Nasal cavity respiratory epithelium epithelial cell of viscerocranial mucosa (primary cell): Measurements from ENCODE around the gene HECTD4. TPM values are rescaled to one million over a fixed set of nuclear protein-coding genes. Genes with fewer than 3 reads are reported as not detected.

Experiments used
- total RNA-seq: library from RNA; depleted of rRNA; stranded (reverse); fragments of >200 nt; gene quantifications from 2 replicates; pipeline ENCODE4 v1.2.3, GENCODE V29; 2014

The HECTD4 gene, protein sequence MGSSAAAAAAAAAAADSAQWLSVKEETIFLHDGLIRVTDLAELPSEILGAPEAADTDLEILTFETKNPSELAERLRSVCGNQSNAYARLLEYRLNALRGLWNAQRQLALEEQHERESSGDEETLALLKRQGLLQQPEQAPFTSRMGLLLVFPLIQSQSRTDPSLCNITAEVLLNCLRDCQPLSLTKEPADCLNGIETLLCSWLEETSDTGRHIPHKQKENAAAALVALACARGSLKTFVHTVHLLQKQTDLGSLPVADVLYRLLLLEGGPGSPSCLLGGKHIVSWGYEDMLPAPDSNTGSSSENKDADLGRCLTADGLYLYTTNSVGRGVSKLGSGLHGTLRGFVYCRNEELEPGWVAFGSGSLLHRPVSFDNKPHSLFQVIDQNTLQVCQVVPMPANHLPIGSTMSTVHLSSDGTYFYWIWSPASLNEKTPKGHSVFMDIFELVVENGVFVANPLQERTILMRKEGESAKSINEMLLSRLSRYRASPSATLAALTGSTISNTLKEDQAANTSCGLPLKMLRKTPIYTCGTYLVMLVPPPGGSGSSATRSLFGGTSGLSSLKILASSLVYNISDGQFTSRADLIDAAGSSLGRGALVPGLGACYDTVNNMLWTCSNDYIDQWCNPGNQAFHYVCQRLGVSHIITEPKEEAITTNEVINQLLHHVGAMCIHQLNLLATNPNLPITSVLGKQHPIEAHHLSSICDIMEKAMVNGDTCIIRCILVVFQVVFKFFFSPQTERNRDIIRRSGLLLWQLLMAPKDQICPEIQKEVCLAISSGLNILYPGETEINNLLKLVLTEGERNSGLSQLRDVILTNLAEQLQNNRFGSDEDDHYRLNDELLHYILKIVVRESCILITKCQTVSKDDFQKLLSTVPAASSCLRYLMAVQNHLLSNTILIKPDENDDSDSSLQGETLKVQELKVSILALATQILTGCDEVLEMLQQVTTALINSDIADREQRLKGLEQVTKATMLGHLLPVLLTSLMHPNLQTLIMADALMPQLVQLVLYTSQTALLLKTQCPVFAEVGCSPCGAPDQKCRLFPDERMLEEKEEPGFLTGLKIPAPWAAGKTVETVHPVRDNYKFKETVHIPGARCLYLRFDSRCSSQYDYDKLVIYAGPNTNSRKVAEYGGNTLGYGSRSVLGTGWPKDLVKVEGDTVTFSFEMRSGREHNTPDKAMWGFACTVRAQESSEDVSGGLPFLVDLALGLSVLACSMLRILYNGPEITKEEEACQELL (N-terminal part only)
- 16.7 and 37.1 TPM in 2 replicates for total RNA-seq

GRCh38 chr12:112381883-112382796 is at the start of gene HECTD4:
Gene HECTD4 (minus strand): TSS chr12:112382431. CDS start chr12:112382128, 303 bp downstream.

DNA sequence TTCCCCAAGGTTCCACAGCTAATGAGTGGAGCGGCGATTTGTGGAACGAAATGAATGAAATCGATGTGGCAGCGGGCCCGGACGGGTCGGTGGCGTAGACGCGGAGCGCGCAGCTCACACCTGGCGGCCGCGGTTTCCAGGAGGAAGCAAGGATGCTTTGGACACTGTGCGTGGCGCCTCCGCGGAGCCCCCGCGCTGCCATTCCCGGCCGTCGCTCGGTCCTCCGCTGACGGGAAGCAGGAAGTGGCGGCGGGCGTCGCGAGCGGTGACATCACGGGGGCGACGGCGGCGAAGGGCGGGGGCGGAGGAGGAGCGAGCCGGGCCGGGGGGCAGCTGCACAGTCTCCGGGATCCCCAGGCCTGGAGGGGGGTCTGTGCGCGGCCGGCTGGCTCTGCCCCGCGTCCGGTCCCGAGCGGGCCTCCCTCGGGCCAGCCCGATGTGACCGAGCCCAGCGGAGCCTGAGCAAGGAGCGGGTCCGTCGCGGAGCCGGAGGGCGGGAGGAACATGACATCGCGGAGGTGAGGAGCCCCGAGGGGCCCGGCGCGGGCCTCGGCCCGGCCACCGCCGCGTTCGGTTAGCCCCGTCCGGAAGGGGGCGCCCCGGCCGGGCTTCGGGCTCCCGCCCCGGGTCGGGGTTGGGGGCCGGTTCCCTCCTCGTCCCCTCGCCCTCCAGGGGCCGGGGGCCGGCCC is 36.5 kb upstream of the HECTD4 start, which contains the start of gene PTPN11:
Gene PTPN11, plus strand, starts transcription at position 340 of the 689 bp plus-strand sequence. Its CDS starts 165 bp downstream, at position 505.

DNA sequence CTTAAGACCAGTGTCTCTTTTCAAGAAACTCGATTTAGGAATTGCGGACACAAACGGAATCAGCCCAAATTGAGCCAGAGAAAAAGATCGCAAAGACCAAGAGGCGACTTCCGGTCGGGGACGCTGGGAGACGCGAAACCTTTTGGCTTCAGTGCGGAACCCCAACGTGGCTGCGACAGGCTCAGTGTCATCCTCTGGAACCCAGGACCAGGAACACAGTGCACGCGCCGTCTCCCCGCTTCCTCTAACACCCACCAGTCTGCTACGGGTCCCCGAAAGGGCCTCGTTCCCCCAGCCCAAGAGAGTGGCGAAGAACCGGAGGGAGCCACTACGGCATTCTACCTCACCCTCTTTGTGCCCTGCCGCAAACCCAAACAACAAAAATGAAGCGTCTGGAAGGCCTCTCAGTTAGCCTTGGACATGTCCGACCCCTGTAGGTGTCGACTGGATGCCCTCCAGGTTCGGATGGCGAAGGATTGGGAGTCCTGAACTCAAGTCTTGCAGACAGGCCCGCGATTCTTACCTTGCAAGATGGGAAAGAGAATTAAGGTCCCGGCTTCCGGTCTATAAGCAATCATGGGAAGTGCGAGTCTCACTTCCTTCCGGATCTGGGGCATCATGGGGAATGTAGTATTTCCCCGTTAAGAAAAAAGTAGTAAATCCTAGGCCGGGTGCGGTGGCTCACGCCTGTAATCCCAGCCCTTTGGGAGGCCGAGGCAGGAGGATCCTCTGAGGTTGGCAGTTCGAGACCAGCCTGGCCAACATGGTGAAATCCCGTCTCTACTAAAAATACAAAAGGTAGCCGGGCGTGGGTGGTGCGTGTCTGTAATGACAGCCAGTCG is 27.1 kb upstream of the HECTD4 start, which contains the start of gene RPL6:
Gene RPL6, minus strand, starts transcription at position 542 of the 842 bp plus-strand sequence. CDS start 949 bp downstream, outside the sequence.

DNA sequence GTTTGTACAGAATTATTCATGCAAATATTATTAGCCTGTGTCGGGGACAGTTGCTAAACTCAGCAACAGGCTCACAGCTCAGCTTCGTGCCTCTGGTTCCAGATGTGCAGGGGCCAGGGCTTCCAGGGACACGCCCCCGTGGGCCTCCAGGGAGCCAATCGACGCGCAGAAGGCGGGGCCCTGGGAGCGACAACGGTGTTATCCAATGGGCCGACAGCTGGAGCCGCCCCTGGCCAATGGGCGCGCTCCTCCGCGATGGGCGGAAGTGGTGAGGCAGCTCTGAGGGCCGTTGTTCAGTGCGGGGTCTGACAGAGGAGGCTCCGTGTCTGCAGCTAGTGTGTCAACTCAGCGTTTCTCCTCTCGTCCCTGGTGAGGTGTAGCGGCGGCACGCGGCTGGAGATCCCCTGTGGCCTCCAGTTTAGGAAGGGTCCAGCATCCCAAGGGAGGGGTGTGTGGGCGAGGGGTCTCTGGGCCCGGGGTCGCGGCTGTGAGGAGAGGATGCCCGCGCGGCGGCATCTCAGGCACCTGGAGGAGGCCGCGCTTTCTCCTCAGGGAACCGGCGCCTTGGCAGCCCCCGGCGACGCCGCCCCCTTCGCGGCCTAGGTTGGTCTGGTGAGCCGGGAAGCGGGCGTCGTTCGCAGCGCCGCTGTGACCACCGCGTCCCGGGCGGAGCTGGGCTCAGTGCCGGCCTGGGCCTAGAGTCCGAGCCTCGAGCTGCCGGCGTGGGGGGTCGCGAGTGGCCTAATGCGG is 256.8 kb downstream of the HECTD4 start, which contains the start of gene TRAFD1:
Gene TRAFD1, plus strand, starts transcription at position 311 of the 750 bp plus-strand sequence. CDS start 4,963 bp downstream, outside the sequence.

Other genes with a start within 250 kb of the HECTD4 start
- gene RPL6, start 27.2 kb upstream of the HECTD4 start, total RNA-seq: 1,222 and 1,261 TPM in 2 replicates
- gene PTPN11, start 36.5 kb upstream of the HECTD4 start, total RNA-seq: 162 and 168 TPM in 2 replicates